Glutamatergic neuron (in vitro differentiated cells): ENCODE data around the gene TRIP12. TPM values are rescaled to one million over a fixed set of nuclear protein-coding genes. Genes with fewer than 3 reads are reported as not detected.

Source experiments
- DNase-seq: peaks from one replicate; pipeline ENCODE4 v3.0.0; 2022
- H3K27ac Mint-ChIP-seq: one replicate; pipeline ENCODE4 v1.8.0; 2020; ENCODE audit warnings: mild to moderate bottlenecking, mixed read lengths, inconsistent platforms; ENCODE audit not compliant: unreplicated experiment
- H3K27me3 Mint-ChIP-seq: one replicate; pipeline ENCODE4 v1.8.0; 2020; ENCODE audit warnings: mild to moderate bottlenecking, moderate library complexity, mixed read lengths, inconsistent platforms; ENCODE audit not compliant: unreplicated experiment
- H3K36me3 Mint-ChIP-seq: one replicate; pipeline ENCODE4 v1.8.0; 2020; ENCODE audit warnings: mild to moderate bottlenecking, mixed read lengths, inconsistent platforms; ENCODE audit not compliant: unreplicated experiment
- H3K4me1 Mint-ChIP-seq: one replicate; pipeline ENCODE4 v1.8.0; 2020; ENCODE audit warnings: mild to moderate bottlenecking, low read depth, mixed read lengths, inconsistent platforms; ENCODE audit not compliant: unreplicated experiment
- H3K4me3 Mint-ChIP-seq: one replicate; pipeline ENCODE4 v1.8.0; 2020; ENCODE audit warnings: mild to moderate bottlenecking, mixed read lengths, inconsistent platforms; ENCODE audit not compliant: unreplicated experiment
- H3K9me3 Mint-ChIP-seq: one replicate; pipeline ENCODE4 v1.8.0; 2020; ENCODE audit warnings: mild to moderate bottlenecking, moderate library complexity, mixed read lengths, inconsistent platforms; ENCODE audit not compliant: unreplicated experiment
- CTCF ChIP-seq: fragments of 200-600 bp; sonication (generic); IDR thresholded peaks from one replicate; pipeline ENCODE4 v1.5.0; 2021; ENCODE audit not compliant: partially characterized antibody, unreplicated experiment
- total RNA-seq: library from RNA; stranded (reverse); fragmentation: NEBNext Ultra II Directional; extraction: Animal tissue kit (Norgen Biotek cat#: 25700); gene quantifications from one replicate; pipeline ENCODE4 v1.2.1, GENCODE V29; 2021; ENCODE audit not compliant: unreplicated experiment

TRIP12 gene
- total RNA-seq, 1 donor from 2014 or later, result 192 TPM

GRCh38 chr2:229943770-229944449, 22.1 kb upstream of the TRIP12 start:
- DNase-seq, result no peak
- Mint-ChIP-seq H3K4me3 (no peak overlapping the region), H3K9me3 (peaks cover 2% of the 10 kb centered on the region), H3K27ac (no peak overlapping the region), H3K36me3 (peaks cover 5% of the 10 kb centered on the region), H3K4me1 (no peaks in the 10 kb centered on the region), H3K27me3 (no peaks in the 10 kb centered on the region)
- no peak for TF ChIP-seq CTCF

- Mint-ChIP-seq H3K27me3 (no peaks in the 10 kb centered on the region), H3K4me1 (no peaks in the 10 kb centered on the region), H3K4me3 (no peak overlapping the region), H3K27ac (no peak overlapping the region), H3K9me3 (peaks cover 2% of the 10 kb centered on the region), H3K36me3 (peaks cover 5% of the 10 kb centered on the region)
- no peak for DNase-seq
- no peak for TF ChIP-seq CTCF
Measured at GRCh38 chr2:229943171-229943570, 21.4 kb upstream of the TRIP12 start.

- Mint-ChIP-seq H3K36me3 (peaks cover 5% of the 10 kb centered on the region), H3K27me3 (no peaks in the 10 kb centered on the region), H3K9me3 (peaks cover 2% of the 10 kb centered on the region), H3K4me3 (no peak overlapping the region), H3K27ac (no peak overlapping the region), H3K4me1 (no peaks in the 10 kb centered on the region)
- TF ChIP-seq CTCF, result no peak
- DNase-seq, result no peak
Measured at GRCh38 chr2:229942671-229943070, 20.9 kb upstream of the TRIP12 start.

GRCh38 chr2:229937537-229937936, 15.7 kb upstream of the TRIP12 start:
- Mint-ChIP-seq H3K36me3 (peaks cover 5% of the 10 kb centered on the region), H3K27ac (no peak overlapping the region), H3K27me3 (no peaks in the 10 kb centered on the region), H3K4me1 (no peaks in the 10 kb centered on the region), H3K4me3 (no peak overlapping the region), H3K9me3 (peaks cover 2% of the 10 kb centered on the region)
- no peak for TF ChIP-seq CTCF
- no peak for DNase-seq

- TF ChIP-seq CTCF, result no peak
- no peak overlapping the region for H3K27ac Mint-ChIP-seq
- DNase-seq, result no peak
- H3K36me3 Mint-ChIP-seq, result no peaks in the 10 kb centered on the region
- no peaks in the 10 kb centered on the region for H3K9me3 Mint-ChIP-seq
- no peaks in the 10 kb centered on the region for H3K4me1 Mint-ChIP-seq
- H3K4me3 Mint-ChIP-seq, result no peak overlapping the region
- H3K27me3 Mint-ChIP-seq, result no peaks in the 10 kb centered on the region
Measured at GRCh38 chr2:229931241-229931640, 9.4 kb upstream of the TRIP12 start.
